Measurements from ENCODE around the gene ERC2. TPM values are rescaled to one million over a fixed set of nuclear protein-coding genes. Genes with fewer than 3 reads are reported as not detected.

The ERC2 gene
- total and polyA plus RNA-seq, 2 of the 8 experiments (the other 6 are each of a cell fraction or from before 2014, with no cell fraction given): 16.4 to 22.8 TPM

DNA sequence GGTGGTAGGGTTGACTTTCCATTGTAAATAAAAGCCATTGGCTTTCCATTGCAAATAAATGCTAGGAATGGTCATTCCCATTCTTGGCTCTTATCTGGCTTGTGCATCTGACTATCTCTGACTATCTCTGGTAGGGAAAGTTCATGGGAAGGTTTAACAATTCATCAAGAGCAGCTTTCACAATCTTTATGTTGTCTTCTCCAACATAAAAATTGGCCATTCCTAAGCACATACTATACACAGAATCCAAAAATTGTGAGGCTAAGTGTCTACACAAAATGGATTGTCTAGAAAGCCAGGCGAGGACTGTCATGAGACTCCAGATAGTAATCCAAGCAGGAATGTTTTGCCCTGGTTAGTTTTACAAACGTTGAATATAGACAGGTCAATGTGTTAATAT is 926.8 kb downstream of the ERC2 start (continued):
- TF ChIP-seq, protein P1, sequence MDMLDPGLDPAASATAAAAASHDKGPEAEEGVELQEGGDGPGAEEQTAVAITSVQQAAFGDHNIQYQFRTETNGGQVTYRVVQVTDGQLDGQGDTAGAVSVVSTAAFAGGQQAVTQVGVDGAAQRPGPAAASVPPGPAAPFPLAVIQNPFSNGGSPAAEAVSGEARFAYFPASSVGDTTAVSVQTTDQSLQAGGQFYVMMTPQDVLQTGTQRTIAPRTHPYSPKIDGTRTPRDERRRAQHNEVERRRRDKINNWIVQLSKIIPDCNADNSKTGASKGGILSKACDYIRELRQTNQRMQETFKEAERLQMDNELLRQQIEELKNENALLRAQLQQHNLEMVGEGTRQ (IDR thresholded peaks at IDR 0.05; ENCODE audit: low read length): no peak
- no peak for TF ChIP-seq FOSL1 (IDR thresholded peaks at IDR 0.05; ENCODE audit: insufficient read depth, low read depth, low read length)

Measured in H1 (cell line).